ENCODE results near the gene MAGEL2.

The MAGEL2 gene

DNA sequence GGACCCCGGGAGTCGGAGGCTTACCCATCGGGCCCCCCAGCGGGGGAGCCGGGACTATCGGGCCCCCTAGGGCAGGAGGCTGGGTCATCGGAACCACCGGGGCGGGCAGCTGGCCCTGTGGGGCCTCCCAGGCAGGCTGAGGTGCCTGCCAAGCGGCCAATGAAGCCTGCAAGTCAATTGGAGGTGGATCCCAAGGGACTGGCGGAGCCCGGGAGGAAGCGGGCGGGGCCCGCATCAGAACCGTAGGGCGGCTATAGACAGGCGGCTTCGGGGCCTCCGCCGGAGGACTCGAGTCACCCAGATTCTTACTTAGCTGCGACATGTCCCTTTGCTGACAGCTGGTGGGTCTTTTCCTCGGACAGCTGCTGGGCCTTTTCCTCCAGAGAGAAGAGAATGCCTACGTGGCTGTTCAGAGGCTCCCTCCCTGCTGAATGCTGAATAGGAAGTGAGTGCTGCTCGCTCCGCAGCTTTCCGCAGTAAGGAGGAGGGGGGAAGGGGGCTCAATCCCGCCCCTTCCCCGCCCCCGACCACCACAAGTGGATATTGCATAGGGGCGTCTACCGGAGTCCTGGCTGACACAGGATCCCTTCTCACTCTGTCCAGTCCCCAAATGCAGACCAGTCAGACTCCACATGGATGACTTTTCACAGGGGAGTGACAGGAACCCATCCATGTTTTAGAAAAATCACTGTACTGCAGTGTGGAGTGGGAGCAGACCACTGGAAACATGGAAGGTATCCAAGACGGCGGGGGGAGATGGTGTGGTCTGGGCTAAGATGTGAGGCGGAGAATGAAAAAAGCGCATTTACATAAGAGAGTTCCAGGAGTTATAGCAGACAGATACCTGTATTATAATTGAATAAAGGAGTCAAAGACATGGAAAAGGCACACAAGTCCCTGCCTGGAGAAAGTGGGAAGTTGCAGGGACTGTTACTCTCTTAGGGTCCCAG is at the start of gene MAGEL2:
Gene MAGEL2, minus strand, starts transcription at position 447 of the 950 bp plus-strand sequence. Its CDS starts 125 bp downstream, at position 322.
- no peak for DNase-seq

DNA sequence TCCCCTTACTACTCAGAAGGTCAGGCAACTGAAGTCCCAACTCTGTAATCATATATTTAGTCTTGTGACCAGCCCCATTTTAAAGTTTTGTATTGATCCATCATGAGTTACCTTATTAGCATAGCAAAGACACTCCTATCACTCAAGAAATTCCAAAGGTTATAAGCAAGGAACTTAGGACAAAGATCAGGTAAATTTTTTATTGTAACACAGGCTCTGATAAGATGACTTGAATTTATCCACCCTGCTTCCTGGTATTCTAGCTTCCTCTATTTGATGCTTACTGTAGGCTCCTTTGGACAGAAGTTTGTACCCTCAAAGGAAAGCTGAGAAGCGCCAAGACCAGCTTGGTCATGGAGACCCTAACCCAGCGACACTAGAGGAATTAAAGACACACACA is 47.6 kb upstream of the MAGEL2 start:
- DNase-seq = no peak

DNA sequence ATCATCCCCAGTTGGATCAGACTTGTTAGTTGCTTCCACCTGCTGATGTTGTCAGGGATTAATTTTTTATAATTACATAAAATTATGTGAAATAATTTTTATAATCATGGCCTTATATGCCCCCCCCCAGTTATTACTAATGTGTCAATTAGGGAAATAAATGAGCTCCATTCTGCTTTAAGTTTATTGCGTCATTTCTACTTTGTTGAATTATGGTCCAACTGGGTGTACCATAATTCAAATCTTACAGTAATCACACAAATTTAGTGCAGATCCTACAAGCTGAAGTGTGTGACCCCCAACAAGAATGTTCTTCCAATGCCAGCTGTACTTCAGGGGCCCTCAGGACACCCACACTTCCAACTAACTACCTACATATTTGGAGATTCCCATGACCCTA is 46.9 kb upstream of the MAGEL2 start:
- no peak for DNase-seq

DNA sequence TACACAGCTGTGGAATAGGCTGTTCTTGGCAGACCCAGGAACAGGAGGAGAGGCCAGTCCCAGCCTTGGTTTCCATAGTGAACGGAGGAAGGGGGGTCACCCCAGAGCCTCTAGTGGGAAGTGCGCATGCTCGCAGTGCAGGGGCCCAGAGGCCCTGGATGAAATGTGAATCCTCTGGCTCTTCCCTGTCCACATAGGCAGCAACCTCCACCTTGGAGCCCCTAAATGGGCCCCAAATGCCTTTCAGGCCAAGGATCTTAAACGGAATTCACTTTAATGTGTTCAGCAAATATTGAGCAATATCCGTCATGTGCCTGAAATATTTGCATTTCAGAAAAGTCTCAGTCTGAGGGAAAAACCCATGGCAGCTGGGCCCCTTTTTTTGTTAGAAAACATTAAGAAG is 42.8 kb upstream of the MAGEL2 start:
- no peak for DNase-seq

DNA sequence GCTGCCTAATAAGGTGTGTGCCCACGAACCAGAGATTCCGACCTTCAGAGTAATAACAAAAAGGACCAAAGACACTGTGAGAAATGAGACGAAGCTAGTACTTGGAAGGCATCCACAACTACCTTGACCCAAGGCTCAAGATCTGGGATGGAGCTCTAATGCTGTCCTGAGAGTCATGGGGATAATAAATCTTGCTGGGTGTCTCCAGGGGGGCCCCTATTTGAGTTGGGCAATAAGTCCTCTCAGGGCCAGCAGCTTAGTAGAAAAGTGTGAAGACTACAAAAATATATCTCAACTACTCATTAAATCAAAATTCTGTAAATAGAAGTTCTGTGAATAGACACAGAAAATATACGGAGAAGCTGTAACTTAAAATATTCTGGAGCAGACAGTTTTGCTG is 42.3 kb upstream of the MAGEL2 start:
- DNase-seq = no peak

DNA sequence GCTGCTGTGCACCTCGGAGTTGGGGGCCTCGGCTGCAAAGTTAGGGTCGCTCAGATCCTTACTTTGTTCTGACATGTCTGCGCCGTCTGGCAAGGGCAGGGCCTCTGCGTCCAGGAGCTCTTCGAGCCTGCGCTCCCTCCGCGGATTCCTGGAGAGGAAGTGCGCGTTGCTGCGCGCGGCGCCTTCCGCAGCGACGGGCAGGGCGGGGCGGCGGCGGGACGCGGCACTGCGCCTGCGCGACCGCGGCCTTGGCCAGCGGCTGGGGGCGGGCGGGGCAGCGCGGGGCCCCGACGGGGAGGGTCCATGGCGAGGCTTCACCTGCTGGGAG is 39.4 kb upstream of the MAGEL2 start, which contains the start of gene NDN:
Gene NDN, minus strand, starts transcription at position 163 of the 328 bp plus-strand sequence. Its CDS starts 88 bp downstream, at position 75.
- no peak for DNase-seq

DNA sequence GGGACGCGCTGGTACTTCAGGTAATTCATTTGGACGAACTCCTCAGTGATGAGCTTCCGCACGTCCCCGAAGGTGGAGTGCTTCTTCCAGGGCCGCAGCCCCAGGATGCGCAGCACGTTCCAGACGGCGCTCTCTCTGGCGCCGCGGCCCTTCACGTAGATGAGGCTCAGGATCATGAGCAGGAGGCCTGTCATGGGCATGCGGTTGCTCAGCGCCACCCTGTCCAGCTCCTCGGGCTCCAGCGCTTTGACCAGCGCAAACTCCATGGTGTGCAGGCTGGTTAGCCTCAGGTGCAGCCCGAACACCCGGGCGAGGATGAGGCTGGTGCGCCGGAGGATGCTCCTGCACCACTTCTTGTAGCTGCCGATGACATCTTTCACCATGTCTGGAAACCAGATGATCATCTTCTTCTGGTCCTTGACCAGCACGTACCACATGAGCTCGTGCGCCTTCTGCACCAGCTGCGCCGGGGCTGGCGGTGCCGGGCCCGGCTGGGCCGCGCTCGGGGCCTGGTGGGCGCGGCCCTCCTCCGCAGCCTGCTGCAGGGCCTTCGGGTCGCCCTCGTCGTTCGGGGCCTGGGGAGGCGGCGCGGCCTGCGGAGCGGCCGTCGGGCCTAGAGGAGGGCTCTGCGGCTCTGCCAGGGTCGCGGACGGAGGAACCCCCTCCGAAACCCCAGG is 38.9 kb upstream of the MAGEL2 start:
- no peak for DNase-seq

DNA sequence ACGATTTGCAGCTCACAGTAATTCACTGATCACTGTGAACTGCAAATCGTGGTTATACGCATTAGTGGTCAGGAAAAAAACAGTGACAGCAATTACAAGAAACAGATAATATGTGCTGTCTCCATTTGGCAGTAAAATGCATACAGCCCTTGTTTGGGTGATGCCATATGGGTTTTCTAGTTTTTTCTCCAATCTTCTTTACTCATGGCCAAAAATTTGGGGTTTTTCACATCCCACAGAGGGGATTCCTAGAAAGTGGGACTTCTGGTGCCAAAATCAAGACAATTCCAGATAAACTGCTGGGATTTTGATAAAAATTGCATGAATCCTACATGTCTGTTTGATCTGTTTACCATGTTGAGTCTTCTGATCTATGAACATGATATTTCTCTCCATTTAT is 23.8 kb upstream of the MAGEL2 start:
- no peak for DNase-seq

DNA sequence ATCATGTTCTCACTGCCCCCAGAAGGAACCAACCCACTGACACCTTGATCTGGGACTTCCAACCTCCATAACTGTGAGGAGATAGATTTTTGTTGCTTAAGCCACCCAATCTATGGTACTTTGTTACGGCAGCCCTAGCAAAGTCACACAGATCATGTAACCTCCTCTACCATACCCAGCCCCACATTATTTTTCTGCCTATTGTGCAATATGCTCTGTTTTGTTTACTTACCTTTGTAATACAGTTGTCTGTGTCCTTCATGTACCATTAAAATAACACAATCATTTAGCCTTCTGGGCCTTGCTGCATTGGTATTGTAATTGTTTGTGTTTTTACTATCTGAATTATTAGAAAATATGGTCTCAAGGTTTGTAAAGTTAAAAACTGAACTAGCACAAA is 23.3 kb upstream of the MAGEL2 start:
- DNase-seq = no peak

DNA sequence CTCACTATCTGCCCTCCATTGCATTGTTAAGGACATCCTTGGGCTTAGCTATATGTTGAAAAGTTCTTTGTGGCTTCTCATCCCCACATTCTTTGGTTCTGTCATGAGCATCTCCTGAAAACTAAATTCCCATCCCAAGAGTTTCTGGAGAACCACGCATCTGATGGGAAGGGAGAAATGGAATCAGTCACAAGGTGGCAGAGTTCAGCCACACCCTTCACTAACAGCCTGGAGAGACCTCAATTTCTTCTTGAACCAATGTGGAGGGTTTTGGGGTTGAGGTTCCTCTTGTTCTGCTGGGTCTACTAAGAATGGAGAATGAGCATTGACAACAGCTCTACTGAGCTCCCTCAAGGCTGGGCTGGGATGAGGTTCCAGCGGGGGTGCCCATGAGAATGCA is 15.6 kb upstream of the MAGEL2 start:
- DNase-seq = no peak

DNA sequence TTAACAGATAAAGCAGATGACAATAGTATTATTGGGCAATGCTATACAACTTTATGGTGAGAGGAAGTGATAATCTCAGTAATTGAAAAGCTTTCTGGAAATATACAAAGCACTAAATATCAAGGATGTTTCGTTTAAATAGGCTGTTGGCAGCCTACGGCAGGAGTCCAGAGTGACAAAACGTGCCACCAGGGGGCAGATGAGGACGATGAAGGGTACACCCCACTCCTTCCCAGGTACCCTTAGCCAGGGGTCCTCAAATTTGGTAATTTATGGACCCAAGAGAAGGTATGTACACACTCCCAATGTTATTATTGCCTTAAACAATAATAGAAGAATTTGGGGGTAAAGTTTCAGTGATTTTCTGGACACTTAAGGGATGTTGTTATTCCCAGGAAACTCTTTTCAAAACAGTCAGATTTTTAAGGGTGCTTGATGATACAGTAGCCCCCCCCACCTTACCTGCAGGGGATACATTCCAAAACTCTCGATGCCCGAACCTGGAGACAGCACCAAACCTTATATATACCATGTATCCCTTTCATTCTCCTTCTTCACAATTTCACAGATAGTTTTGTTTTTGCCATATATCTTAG is 1.4 kb upstream of the MAGEL2 start:
- no peak for DNase-seq

DNA sequence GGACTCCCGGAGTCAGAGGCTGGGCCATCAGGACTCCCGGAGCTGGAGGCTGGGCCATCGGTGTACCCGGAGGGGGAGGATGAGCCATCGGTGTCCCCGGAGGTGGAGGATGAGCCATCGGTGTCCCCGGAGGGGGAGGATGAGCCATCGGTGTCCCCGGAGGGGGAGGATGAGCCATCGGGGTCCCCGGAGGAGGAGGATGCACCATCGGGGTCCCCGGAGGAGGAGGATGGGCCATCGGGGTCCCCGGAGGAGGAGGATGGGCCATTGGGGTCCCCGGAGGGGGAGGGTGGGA is 719 bp downstream of the MAGEL2 start:
- DNase-seq = no peak

DNA sequence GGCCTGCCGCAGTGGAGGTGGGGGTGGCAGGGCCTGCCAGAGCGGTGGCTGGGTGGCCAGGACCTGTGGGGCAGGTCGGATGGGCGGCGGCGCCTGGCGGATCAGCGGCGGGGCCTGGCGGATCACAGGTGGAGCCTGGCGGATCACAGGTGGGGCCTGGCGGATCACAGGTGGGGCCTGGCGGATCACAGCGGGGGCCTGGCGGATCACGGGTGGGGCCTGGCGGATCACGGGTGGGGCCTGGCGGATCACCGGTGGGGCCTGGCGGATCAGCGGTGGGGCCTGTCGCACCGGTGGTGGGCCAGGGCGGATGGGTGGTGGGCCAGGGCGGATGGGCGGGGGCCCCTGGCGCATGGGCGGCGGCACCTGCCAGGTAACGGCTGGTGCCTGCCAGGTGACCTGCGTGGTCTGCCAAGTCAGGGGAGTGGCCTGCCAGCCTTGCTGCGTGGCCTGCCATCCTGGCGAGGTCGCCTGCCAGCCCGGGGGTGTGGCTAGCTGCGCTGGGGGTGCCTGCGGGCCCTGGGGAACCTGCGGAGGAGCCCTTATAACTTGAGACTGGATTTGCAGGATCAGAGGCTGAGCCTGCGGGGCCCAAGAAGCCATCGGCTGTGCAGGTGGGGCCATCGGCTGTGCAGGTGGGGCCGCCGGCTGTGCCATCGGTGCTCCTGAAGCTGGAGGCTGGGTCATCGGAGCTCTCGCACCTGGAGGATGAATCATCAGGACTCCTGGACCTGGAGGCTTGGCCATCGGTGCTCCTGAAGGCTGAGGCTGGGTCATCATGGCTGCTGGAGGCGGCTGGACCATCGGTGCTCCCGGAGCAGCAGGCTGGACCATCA is 1.3 kb downstream of the MAGEL2 start:
- DNase-seq = no peak

DNA sequence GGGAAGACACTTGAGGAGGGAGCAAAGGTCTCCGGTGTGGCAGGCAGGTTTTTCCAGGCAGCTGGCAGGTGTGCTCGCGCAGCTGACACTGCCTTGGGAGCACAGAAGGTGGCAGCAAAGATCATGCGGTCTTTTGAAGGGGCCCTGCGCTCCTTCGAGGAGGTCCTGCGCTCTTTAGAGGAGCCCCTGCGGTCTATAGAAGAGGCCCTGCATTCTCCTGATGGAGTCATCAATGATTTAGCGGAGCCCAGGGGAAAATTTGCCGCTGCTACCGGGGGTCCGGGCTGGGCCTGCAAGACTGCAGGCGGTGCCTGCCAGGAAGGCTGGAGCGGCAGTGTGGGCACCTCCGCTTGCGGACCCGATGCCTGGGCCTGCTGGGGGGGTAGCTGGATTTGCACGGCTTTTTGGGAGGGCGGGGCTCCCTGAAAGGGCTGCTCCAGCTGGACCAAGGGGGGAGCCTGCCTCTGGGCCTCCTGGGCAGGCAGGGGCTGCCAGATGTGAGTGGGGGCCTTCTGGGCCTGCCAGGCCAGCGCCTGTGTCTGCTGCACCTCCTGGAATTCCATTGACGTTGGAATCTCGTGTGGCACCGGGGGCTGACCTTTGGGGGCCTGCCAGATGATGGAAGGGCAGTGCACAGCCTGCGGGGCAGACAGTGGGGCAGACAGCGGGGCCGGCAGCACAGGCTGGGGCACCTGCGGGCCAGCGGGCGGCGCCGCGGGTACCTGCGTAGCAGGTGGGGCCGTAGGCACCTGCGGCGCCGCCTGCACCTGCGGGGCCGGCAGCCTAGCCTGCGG is 2.1 kb downstream of the MAGEL2 start:
- no peak for DNase-seq

DNA sequence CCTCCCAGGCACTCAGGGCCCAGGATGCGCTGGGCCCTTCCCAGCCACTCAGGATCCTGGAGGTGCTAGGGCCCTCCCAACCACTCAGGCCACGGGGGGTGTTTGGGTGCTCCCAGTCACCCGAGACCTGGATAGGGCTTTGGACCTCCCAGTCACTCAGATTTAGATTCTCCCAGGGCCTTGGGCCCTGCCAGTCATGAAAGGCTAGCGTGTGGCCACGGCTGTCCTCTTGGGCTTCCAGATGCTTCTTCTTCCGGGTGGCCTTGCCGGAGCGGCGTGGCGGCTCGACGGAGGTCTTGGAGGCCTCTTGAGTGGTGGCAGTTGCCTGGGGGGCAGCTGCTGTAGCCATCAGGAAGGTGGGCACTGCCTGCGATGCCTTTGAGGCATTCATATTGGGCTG is 2.8 kb downstream of the MAGEL2 start:
- DNase-seq = no peak

DNA sequence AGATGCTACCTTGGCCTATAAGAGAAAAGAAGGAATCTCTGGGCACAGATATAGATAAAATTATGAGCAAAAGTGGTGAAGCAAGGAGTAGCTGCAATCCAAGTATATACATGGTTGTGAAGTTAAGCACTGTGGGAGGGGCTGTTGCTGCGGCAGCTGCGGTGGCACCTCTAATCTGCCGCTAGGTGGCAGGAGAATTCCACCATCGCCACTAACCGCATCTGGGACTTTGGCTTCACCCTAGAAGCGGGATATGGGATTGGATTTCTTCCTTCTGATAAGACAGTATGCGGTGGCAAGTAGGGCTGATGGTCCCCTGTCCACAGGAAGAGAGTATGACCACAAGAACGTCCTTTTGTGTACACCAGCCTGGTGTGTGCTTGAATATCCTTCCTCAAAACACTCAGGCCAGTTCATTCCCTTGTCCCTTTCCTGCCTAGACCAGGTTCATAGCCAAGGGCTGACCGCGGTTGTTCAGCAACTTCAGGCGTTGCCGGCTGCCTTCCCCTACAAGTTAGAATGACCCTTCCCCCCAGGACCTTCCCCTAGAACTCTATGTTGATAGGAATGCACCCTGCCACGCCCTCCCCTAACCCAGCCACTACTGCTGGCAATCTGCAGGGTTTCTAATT is 5.1 kb downstream of the MAGEL2 start:
- DNase-seq = peak; percentile 23

DNA sequence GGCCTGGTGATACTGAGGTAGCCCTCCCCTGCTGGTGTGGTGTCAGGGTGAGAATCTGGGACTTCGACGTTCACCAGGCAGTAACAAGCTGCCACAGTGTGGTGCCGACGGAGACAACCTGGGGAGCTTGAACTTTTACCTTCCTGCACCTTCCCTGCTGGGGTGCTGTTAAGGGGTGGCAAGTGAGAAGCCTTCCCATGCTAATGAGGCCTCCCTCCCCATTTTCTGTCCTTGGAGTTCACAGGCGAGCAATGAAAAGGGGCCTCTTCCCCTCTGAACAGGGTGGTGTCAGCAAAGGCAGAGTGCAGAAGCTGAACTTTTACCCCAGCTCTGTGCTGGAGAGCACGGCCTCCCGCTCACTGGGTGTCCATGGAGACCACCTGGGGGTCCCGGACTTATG is 13.5 kb downstream of the MAGEL2 start:
- DNase-seq = no peak

DNA sequence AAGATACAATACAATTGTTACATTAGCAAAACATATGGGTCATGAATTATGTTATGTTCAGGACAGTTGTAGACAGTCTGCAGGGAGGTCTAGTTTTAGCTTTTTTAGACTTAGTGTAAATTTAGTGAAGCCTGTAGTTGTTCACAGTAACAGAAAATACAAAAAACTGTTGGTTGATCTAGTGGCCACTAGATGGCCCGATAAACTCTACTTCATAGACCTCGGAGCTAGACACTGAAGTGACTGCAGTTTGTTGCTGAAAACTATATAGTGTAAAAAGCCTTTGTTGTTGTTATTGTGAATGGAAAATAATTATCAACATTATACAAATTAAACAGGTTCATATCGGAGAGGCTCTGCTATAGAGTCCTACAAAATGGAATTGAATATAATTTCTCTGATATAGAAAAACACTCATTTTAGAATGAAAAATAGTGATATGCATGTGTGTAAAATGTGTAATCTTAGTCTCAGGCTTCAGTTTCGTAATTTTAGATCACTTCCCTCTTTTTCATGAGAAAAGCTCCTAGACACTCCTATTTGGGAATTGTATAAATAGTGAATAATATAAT is 18.3 kb downstream of the MAGEL2 start:
- DNase-seq = no peak

DNA sequence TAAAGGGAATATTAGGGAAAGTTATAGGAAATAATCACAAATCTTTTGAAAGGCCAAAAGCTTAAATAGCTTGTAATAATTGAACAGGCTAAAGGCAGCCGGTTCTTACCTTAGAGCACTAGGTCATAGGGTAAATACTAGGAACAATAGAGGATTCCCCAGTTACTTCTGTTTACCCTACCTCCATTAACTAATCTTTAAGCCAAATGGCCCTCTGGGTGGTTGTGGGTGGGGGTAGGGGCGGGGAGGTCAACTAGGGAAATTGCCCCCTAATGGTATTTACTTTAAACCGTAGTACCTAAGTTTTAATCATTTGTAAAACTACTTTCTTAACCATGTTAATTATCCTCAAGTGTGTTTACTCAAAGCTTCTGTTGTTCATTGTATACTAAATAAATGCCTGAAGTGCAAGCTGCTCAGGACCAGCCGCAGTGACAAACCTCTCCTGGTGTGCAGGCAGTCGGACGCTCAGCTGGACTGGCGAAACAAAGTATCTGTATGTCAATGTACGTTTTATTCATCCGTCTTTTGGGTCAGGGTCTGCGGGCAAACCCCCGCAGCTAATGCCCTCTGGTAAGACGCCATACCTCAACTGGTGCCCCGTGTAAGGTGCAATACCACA is 18.9 kb downstream of the MAGEL2 start:
- no peak for DNase-seq

DNA sequence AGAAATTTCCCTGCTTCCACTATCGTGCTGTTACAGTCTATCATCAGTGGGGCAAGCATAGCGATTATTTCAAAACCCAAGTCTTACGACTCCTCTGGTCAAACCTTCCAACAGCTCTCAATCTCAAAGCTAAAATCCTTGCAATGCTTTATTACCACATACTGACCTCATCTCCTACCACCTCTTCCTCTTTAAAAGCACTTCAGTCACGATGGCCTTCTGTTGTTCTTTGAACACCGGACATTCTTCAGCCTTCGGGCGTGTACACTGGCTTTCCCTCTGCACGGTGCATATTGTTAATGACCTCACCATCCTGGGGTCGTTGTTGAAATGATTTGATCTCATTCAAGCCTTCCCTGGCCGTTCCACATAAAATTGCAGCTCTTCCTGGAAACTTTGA is 31.1 kb downstream of the MAGEL2 start:
- no peak for DNase-seq

DNA sequence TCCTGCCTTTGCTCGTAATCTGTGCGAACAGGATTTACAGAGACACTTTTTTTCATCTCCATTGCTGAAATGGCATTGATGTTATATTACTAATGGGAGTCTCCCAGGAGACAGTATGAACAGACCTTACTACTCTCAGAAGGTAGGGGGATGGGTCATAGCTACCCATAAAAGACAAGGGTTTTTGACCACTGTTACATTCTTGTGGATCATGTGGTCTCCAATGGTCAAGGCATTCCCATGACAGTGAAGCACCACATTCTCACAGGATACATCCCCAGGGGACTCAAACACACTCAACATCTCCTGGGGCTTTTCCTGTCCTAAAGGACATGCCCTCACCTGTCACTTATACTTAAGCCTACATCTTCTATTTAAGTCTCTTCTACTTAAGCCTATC is 41.4 kb downstream of the MAGEL2 start:
- no peak for DNase-seq
